ENCODE results near the gene GTF2A2. TPM values are rescaled to one million over a fixed set of nuclear protein-coding genes. Genes with fewer than 3 reads are reported as not detected.

Gene GTF2A2
- polyA plus RNA-seq, 1 donor: 87.0 TPM

DNA sequence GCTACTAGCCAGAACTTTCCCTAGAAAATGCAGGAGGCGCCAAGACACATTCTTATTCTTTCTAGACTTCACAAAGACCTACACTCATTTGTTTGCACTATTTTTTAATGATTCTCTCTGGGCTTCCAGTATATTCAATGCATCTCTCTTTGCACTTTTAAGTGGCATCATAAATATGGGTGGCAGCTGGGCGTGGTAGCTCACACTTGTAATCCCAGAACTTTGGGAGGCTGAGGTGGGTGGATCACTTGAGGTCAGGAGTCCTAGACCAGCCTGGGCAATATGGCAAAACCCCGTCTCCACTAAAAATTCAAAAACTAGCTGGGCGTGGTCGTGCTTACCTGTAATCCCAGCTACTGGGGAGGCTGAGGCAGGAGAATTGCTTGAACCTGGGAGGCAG lies 51.3 kb downstream of the GTF2A2 start:
- DNase-seq (ENCODE audit: low read depth): no peak

DNA sequence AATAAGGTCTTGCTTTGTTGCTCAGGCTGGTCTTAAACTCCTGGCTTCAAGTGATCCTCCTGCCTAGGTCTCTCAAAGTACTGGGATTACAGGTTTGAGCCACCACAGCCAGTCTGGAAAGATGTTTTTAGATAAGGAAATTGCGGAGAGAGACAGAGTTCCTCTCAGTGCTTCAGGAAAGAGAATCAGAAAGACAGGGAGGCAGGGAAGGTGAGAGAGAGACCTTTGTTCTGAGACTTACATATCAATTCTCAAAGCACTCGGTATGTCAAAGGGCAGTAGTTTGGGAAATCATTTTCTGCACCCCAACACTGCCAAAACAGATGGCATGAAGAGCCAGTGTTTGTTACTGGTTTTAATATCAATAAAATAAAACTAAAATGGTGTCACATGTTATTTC lies 58.9 kb downstream of the GTF2A2 start:
- DNase-seq (ENCODE audit: low read depth): no peak

DNA sequence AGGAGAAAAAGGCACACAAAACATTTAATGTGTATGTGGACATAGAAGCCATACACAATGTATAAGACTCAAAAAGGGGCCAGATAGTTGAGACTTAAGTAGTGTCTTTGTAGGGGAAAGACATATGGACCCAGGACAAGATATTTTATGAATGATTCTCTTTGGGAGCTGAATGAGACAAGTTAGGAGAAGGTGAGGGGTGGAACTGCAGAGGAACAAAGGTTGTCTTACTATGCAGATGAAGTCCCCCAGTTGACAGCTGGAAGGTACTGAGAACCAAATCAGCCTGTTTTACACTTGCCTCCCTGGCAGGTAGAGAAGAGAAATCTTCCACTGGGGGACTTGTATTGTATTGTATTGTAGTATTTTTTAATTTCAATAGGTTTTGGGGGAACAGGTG lies 60.7 kb downstream of the GTF2A2 start:
- DNase-seq (ENCODE audit: low read depth): no peak

DNA sequence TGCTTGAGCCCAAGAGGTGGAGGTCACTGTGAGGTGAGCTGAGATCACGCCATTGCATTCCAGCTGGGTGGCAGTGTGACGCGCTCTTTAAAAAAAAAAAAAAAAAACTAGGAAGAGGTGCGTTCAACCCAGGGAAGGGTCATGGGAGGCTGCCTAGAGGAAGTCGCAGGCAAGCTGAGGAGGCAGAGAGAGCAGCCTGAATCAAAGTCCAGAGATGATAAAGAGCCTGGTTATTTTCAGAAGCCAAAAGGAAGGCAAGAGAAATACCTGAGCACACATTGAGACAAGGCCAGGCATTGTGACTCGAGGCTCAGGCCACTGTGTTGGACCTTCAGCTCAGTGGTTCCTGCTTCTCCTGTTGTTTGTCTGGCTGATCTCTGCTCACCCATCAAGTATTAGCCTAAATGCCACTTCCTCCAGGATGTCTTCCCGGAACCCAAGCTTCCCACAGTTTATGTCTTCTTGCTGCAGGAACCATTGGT lies 61.8 kb downstream of the GTF2A2 start:
- DNase-seq (ENCODE audit: low read depth): no peak

DNA sequence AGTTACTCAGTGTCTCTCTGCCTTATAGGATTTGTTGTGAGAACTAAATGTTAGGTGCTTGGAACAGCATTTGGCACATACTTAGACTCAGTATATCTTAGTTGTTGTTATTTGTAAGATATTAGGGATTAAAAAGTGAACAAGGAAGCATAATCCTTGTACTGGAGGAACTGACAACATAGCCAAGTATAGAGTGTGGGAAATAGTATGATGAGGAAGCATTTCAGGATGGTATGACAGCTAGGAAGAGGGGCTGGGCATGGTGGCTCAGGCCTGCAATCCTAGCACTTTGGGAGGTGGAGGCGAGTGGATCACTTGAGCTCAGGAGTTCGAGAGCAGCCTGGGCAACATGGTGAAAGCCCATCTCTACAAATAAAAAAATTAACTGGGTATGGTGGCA lies 62.3 kb downstream of the GTF2A2 start:
- no peak for DNase-seq (ENCODE audit: low read depth)

DNA sequence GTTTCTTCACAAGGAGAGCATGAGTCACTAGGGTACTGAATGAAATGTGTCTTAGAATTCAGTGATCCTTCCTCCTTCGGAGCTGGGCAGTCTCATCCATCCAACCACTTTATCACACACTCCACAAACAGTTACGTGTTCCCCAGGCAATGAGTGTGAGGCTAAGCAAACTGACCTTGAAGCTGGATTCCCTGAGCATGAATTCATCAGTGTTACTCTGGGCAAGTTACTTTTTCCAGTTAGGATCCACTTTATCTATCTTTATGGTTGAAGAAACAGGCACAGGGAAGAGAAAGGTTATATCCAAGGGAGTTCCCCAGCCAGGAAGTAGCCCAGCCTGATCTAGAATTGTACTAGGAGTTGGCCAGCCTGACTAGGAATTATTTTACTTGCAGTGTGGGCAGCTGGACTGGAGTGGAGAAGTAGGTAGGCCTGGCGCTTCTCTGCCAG lies 62.8 kb downstream of the GTF2A2 start:
- no peak for DNase-seq (ENCODE audit: low read depth)

DNA sequence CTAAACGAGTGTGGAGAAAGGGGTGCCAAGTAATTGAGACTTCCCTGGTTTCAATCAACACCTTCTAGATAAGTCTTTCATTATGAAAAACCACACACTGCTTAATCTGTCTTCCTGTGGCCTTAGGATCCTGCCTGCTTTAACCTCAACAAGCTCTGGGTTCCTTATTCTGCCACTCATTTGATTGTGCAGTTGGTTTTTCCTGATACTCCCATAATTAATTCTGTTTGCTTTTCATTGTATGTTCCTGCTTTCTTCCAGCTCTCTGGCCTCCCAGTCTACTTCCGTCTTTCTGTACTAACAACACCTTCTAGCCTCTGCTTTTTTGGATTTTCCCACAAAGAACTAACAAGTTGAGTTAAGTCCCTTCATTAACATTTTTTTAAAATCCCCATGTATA lies 66.0 kb downstream of the GTF2A2 start:
- DNase-seq (ENCODE audit: low read depth): no peak

DNA sequence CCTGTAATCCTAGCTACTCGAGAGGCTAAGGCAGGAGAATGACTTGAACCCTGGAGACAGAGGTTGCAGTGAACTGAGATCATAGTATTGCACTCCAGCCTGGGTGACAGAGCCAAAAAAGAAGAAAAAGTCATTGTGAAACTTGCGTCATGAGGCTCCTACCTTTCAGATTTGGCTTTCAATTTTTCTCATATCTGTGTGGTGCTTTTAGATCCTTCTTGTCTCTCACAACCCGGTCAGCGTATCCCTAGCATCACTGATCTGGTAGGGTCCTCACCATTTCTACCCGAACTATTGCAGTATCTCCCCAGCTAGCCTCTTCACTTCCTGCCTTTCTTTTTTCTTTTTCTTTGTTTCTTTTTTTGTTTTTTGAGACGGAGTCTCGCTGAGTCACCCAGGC lies 67.3 kb downstream of the GTF2A2 start:
- DNase-seq (ENCODE audit: low read depth): no peak

Other genes with a start within 250 kb of the GTF2A2 start
- 1.4 TPM for gene FAM81A, start 219.3 kb downstream of the GTF2A2 start, polyA plus RNA-seq (ENCODE audit: insufficient read length)
- gene GCNT3, start 45.7 kb downstream of the GTF2A2 start, polyA plus RNA-seq (ENCODE audit: insufficient read length): 0.23 TPM
- gene BNIP2, start 31.8 kb upstream of the GTF2A2 start, polyA plus RNA-seq (ENCODE audit: insufficient read length): 44.4 TPM

Measured in forelimb muscle (tissue), 1 donor.